Activated B cell treated with CpG ODN at 0.5 μM for 24 hours (primary cell): ENCODE measurements around the gene SKP1. TPM values are rescaled to one million over a fixed set of nuclear protein-coding genes. Genes with fewer than 3 reads are reported as not detected.

Source experiments
- ATAC-seq: fragments of 200-7000 bp; cut with Tn5 transposase; one replicate; pipeline ENCODE4 v1.10.0; 2021; ENCODE audit warnings: low read depth, mild to moderate bottlenecking, moderate library complexity
- CTCF ChIA-PET: fragments of 350-600 bp; sonication (Branson Sonifier 250); formaldehyde crosslinking; loops from one replicate; lab custom pipeline; 2021; ENCODE audit warnings: antibody characterized with exemption; lab: Charles Lee
- POLR2A ChIA-PET: fragments of 350-600 bp; sonication (Branson Sonifier 250); formaldehyde crosslinking; loops from one replicate; lab custom pipeline; 2021; ENCODE audit warnings: antibody characterized with exemption; lab: Charles Lee
- DNase-seq: peaks from one replicate; pipeline ENCODE4 v3.0.0; 2022
- H3K27ac Mint-ChIP-seq: one replicate; pipeline ENCODE4 v1.8.0; 2020; ENCODE audit warnings: mixed read lengths
- H3K27me3 Mint-ChIP-seq: one replicate; pipeline ENCODE4 v1.8.0; 2021; ENCODE audit warnings: mixed read lengths
- H3K36me3 Mint-ChIP-seq: one replicate; pipeline ENCODE4 v1.8.0; 2021; ENCODE audit warnings: low read depth, mixed read lengths
- H3K4me1 Mint-ChIP-seq: one replicate; pipeline ENCODE4 v1.8.0; 2021; ENCODE audit warnings: mixed read lengths
- H3K4me3 Mint-ChIP-seq: one replicate; pipeline ENCODE4 v1.8.0; 2020; ENCODE audit warnings: mild to moderate bottlenecking, mixed read lengths
- H3K9me3 Mint-ChIP-seq: one replicate; pipeline ENCODE4 v1.8.0; 2020; ENCODE audit warnings: mixed read lengths
- CTCF ChIP-seq: fragments of 200-600 bp; IDR thresholded peaks from one replicate; pipeline ENCODE4 v1.8.0; 2022; ENCODE audit warnings: antibody characterized with exemption, mild to moderate bottlenecking
- intact Hi-C: fragments of 100-400 bp; cut with micrococcal nuclease; formaldehyde crosslinking; loops from one replicate; pipeline ENCODE4 v1.15.1; 2024
- total RNA-seq: library from RNA; stranded (reverse); gene quantifications from 2 replicates; pipeline ENCODE4 v1.2.3, GENCODE V29; 2022

SKP1 gene
- total RNA-seq, 1 donor from 2014 or later: 211 TPM

GRCh38 chr5:134125039-134126015 is 51.4 kb downstream of the SKP1 start:
- ChIA-PET POLR2A (interaction anchor here (0.7 to 1.5 kb wide), 8 partner anchors 7 to 1717 kb away, joined by 3 to 6 read pairs (median 4); partner anchors contain the start of gene TCF7), CTCF (interaction anchor here (0.8 to 4.0 kb wide), 3 partner anchors 15 to 26 kb away, joined by 3 to 24 read pairs (median 3); no protein-coding TSS in a partner anchor)
- intact Hi-C loops: loop anchor here (2.0 kb wide), 1 partner anchor 15 kb away; no protein-coding TSS in a partner anchor
- no peaks in the 10 kb centered on the region for H3K9me3 Mint-ChIP-seq
- peaks cover 62% of the 10 kb centered on the region for H3K4me1 Mint-ChIP-seq
- no peak overlapping the region for H3K27ac Mint-ChIP-seq
- H3K27me3 Mint-ChIP-seq: no peaks in the 10 kb centered on the region
- DNase-seq: no peak
- TF ChIP-seq CTCF: no peak
- peaks cover 13% of the 10 kb centered on the region for H3K36me3 Mint-ChIP-seq
- no peak overlapping the region for H3K4me3 Mint-ChIP-seq
- ATAC-seq: peak; percentile 15

DNA sequence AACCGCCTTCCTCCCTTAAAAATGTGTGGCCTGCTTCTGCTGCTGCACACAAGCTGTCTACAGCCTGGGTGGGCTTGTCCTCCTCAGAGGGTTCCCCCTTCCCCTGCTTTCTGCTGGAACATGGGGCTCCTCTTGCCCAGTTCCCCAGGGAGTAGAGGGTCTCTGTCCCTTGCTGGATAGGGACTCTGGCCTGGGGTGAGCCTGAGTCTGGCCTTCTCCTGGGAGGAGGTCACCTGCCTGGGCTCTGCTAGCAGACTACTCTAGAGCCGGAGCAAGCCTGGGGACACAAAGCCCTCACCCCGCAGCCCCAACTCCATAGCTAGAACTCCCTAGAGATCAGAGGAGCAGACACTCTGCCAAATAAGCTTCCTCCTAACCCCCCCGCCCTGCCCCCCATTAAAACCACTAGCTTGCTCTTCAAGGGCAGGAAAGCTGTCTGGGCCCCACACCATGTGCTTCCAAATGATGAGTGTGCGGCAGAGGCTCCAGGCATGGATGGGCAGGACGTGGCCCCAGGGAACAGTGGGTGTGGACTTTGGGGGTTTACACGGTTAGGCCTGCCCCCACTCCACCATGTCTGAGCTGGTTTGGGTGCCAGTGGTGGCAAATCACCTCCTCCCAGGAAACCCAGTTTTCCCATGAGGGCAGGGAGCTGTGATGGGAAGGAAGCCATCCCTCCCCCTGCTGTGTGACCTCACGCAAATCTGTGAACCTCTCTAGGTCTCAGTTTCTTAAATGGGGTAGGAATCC is 52.3 kb downstream of the SKP1 start:
- ATAC-seq (no peak), DNase-seq (no peak)
- no peaks in the 10 kb centered on the region for H3K9me3 Mint-ChIP-seq
- H3K27ac Mint-ChIP-seq: no peak overlapping the region
- no peak overlapping the region for H3K4me3 Mint-ChIP-seq
- CTCF ChIA-PET: interaction anchor here (0.8 to 4.0 kb wide), 3 partner anchors 15 to 25 kb away, joined by 3 to 24 read pairs (median 3); no protein-coding TSS in a partner anchor
- H3K36me3 Mint-ChIP-seq: peaks cover 10% of the 10 kb centered on the region
- peaks cover 62% of the 10 kb centered on the region for H3K4me1 Mint-ChIP-seq
- POLR2A ChIA-PET: interaction anchor here (0.7 to 1.5 kb wide), 7 partner anchors 8 to 1716 kb away, joined by 3 to 6 read pairs (median 5); partner anchors contain the start of gene TCF7
- intact Hi-C loops: loop anchor here (2.0 kb wide), 1 partner anchor 16 kb away; no protein-coding TSS in a partner anchor
- TF ChIP-seq CTCF: no peak
- H3K27me3 Mint-ChIP-seq: no peaks in the 10 kb centered on the region

DNA sequence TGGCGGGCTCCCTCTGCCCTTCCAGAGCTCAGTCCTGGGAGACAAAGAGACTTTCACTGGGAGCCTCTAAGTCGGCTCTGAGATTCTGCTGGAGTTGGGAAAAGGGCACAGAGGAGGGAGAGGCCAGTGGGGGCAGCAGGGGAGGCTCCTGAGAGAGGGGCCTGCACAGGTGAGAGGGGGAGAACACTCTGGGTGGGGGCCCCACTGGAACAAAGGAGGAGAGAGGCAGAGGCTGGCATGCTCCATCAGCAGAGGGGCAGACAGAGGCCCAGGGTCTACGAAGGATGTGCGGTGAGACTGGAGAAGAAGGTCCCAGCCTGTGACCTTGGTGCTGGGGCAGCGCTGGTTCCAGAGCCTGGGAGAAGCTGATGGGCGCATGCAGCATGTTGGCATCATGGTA is 53.4 kb downstream of the SKP1 start:
- Mint-ChIP-seq H3K4me1 (peaks cover 65% of the 10 kb centered on the region), H3K9me3 (no peaks in the 10 kb centered on the region), H3K27ac (peak overlapping the region; percentile 8), H3K4me3 (no peak overlapping the region), H3K36me3 (peaks cover 3% of the 10 kb centered on the region), H3K27me3 (no peaks in the 10 kb centered on the region)
- no peak for ATAC-seq
- intact Hi-C loops: no loop called here
- ChIA-PET CTCF (no interaction called here), POLR2A (interaction anchor here (1.2 to 1.5 kb wide), 2 partner anchors 9 to 23 kb away, joined by 5 to 6 read pairs; no protein-coding TSS in a partner anchor)
- TF ChIP-seq CTCF: no peak
- no peak for DNase-seq

DNA sequence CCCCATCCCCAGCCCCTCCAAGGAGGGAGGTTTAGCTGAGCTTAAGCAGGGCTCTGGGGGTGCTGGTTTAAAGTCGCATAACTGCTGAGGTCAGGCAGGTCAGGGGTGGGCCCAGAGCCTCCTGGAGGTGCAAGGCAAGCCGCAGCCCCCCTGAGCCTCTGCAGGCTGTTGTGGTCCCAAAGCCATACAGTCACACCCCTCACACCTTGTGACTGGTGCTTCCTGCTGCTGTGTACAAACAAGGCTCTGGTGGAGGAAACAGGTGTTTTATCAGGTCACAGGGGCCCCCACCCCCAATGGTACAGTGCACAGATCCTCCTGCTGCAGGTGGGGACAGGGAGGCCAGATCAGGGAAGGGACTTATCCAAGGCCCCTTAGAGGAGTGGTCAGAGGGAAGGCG is 54.2 kb downstream of the SKP1 start:
- DNase-seq: no peak
- peaks cover 3% of the 10 kb centered on the region for H3K36me3 Mint-ChIP-seq
- intact Hi-C loops: no loop called here
- peak; percentile 22 for ATAC-seq
- H3K4me1 Mint-ChIP-seq: peaks cover 56% of the 10 kb centered on the region
- H3K9me3 Mint-ChIP-seq: no peaks in the 10 kb centered on the region
- no peak for TF ChIP-seq CTCF
- CTCF ChIA-PET: no interaction called here
- H3K27ac Mint-ChIP-seq: no peak overlapping the region
- no peaks in the 10 kb centered on the region for H3K27me3 Mint-ChIP-seq
- POLR2A ChIA-PET: no interaction called here
- H3K4me3 Mint-ChIP-seq: no peak overlapping the region
